Skin of body (tissue), 2 donors: ENCODE data around the gene ARL2. TPM values are rescaled to one million over a fixed set of nuclear protein-coding genes. Genes with fewer than 3 reads are reported as not detected.

Experiments
- small RNA-seq: library from RNA; depleted of rRNA; stranded (forward); fragments of <200 nt; gene quantifications from one replicate; pipeline ENCODE3, GENCODE V24; 2014; ENCODE audit warnings: low replicate concordance
- total RNA-seq: library from RNA; depleted of rRNA; stranded (reverse); fragments of >200 nt; gene quantifications from one replicate; pipeline ENCODE4 v1.2.3, GENCODE V29; 2014

The ARL2 gene
- total RNA-seq, 1 donor from 2014 or later, result 43.3 TPM

Small RNA genes within 50 kb of the gene (small RNA-seq; reads per million reads assigned to genes)
- gene MIR6879 (not detected), gene SNX15 (not detected)

Other genes starting within 250 kb of the ARL2 start
- gene SF1, start 235.6 kb upstream of the ARL2 start, total RNA-seq, result 154 TPM
- gene MAP4K2, start 210.9 kb upstream of the ARL2 start, total RNA-seq, result 8.2 TPM
- gene MEN1, start 203.6 kb upstream of the ARL2 start, total RNA-seq, result 11.7 TPM
- gene CDC42BPG, start 169.5 kb upstream of the ARL2 start, total RNA-seq, result 9.7 TPM
- 27.1 TPM for gene EHD1, start 135.5 kb upstream of the ARL2 start, total RNA-seq
- 8.1 TPM for gene ATG2A, start 97.0 kb upstream of the ARL2 start, total RNA-seq
- gene PPP2R5B, start 89.5 kb upstream of the ARL2 start, total RNA-seq, result 5.5 TPM
- gene GPHA2, start 78.3 kb upstream of the ARL2 start, total RNA-seq, result not detected
- not detected for gene MAJIN, start 42.1 kb upstream of the ARL2 start, total RNA-seq
- 0.20 TPM for gene BATF2, start 17.2 kb upstream of the ARL2 start, total RNA-seq
- 8.6 TPM for gene SNX15, start 13.3 kb downstream of the ARL2 start, total RNA-seq
- gene SAC3D1, start 27.1 kb downstream of the ARL2 start, total RNA-seq, result 3.5 TPM
- gene NAALADL1, start 44.4 kb downstream of the ARL2 start, total RNA-seq, result 9.0 TPM
- 4.1 TPM for gene CDCA5, start 69.9 kb downstream of the ARL2 start, total RNA-seq
- 20.5 TPM for gene ZFPL1, start 70.1 kb downstream of the ARL2 start, total RNA-seq
- 93.3 TPM for gene VPS51, start 82.1 kb downstream of the ARL2 start, total RNA-seq
- gene TM7SF2, start 97.7 kb downstream of the ARL2 start, total RNA-seq, result 31.4 TPM
- 3.3 TPM for gene ZNHIT2, start 103.5 kb downstream of the ARL2 start, total RNA-seq
- 353 TPM for gene FAU, start 108.0 kb downstream of the ARL2 start, total RNA-seq
- 35.5 TPM for gene MRPL49, start 108.2 kb downstream of the ARL2 start, total RNA-seq
- 12.0 TPM for gene SYVN1, start 120.4 kb downstream of the ARL2 start, total RNA-seq
- gene SPDYC, start 156.1 kb downstream of the ARL2 start, total RNA-seq, result not detected
- gene CAPN1, start 167.8 kb downstream of the ARL2 start, total RNA-seq, result 79.7 TPM
- gene POLA2, start 247.8 kb downstream of the ARL2 start, total RNA-seq, result 8.1 TPM